HG02763 (cell line): ENCODE measurements around the gene VAPA.

Experiments
- ATAC-seq: cut with Tn5 transposase; IDR thresholded peaks from one replicate; pipeline ENCODE4 v1.9.1; 2021; ENCODE audit warnings: mild to moderate bottlenecking, moderate library complexity; ENCODE audit not compliant: unreplicated experiment

Gene VAPA

DNA sequence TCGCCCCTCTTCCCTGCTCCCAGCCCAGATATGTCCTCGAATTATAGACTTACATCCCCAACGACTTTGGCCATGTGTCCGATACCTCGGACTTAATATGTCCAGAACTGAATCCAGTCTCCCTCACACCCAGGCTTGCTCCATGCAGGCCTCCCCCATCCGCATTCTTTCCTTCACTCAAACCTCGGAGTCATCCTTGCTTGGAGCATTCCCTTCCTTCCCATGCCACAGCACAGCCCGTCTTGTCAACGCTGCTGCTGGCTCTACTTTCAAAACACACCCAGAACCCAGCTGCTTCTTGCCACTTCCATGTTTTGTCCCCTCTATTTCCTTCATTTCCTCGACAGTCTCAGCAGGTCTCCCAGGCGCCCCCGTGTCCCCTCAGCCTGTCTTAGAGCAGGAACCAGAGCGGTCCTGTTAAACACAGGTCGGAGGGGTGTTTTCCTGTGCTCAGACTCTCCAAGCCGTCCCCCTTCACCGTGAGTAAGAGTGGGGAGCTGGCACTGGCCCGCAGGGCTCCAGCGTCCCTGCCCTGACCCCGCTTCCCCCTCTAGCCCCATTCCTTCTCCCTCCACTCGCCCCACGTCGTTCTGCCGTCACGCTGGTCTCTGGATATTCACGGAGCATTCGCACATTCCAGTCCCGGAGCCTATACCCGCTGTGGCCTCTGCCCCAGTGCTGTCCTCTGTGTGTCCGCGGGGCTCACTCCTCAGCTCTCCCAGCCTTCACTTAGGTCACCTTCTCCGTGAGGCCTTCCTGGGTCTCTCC, 54.4 kb downstream of the VAPA start:
- ATAC-seq = no peak

DNA sequence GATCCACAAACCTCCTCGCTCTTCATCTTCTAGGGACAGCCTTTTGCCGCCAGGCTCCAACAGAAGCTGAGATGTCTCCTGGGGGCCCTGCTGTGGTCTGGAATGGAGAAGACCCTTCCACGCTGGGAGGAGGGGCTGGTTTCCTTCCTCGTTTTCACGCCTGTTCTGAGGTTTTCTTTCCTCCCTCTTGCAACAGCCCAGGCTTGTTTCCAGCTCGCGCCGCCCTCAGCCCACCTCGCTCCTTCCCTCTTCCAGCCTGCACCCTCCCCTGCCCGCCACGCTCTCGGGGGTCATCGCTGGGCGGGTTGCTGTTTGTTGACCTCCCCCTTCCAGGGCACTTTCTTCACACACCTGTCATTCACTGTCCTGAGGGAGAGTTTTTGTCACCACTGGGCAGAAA, 55.4 kb downstream of the VAPA start:
- no peak for ATAC-seq

DNA sequence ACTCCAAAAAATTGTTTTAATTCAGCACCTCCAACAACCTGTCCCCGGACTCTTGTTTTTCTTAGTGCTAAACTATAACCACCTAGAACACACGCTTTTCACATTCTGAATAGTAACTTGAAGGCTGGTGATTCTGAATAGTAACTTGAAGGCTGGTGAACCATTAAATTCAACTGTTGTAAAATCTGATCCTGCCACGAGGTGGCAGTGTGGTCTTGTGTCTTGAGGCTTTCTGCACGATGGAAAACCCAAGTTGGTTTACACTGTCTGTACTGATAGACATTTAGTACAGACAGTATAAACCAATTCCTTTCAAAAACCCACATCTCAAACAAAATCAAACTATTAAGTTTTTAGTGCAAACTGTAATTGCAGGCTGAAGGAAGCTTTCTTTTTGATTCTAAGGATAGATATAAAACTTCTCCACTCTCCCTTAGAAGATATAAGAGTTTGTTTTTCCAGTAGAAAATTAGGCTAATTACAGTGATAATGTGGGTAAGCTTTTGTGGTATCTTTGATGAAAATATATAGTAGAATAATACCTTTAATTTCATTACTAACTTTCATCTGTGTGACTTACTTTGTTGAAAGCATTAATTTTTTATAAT, 57.6 kb downstream of the VAPA start:
- ATAC-seq = no peak

DNA sequence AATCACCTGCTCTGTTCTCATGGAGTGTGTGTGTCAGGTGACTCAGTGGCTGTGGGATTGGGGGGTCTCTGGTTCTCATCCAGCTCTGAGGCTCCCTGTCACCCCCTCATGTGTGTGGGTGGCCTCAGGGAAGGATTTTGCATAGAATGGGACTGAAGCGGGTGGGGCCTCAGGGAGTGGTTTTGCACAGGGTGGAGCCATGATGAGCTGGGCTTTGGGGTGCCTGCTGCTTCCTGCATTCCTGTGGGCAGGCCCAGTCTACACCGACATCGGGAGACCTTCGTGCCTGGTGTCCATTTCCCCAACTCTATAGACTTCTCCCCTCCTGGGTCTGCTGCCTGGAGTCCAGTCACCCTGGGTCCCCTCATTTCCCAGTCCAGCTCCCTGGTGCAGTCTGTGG, 59.7 kb downstream of the VAPA start:
- ATAC-seq = no peak

DNA sequence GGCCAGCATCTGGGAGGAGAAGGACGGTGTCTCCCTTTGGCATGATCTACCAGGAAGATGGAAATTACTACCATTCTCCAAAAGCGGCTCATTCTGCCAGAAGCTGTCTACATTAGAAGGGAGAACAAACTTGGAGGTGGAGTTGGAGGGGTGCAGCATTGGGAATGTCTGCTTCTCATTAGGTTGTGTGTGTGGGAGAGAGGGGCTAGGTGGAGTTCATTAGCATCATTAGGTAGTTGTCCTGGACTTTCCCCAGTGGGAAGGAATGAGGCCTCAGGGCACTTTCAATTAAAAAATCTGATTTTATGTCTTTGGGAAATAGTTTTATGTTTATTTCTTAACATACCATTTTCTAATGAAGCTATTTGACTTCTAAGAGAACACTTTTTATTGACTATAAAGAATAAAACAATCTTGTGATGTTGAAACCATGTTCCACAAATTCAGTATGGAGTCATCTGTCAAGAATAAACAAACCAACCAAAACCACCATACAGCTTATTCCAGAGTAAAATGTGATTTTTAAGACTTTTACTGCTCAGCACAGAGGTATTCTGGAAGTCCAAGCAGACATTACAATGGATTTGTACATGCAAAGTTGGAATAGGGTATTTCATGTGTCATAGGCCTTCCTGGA, 60.6 kb downstream of the VAPA start:
- ATAC-seq = no peak

DNA sequence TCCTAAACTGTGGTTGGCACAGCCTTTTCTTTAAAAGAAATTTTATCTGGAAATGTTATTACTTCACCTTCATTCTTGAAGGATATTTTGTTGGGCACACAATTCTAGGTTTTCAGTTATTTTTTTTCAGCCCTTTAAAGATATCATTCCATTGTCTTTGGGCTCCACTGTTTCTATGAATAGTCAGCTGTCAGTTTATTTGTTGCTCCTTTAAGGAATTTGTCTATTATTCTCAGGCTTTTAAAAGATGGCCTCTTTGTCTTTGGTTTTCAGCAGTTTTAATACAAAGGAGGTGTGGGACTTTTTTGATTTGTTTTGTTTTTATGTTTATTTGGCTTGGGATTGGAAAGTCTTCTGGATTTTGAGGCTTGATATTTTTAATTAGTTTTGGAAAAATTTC, 61.8 kb downstream of the VAPA start:
- no peak for ATAC-seq

DNA sequence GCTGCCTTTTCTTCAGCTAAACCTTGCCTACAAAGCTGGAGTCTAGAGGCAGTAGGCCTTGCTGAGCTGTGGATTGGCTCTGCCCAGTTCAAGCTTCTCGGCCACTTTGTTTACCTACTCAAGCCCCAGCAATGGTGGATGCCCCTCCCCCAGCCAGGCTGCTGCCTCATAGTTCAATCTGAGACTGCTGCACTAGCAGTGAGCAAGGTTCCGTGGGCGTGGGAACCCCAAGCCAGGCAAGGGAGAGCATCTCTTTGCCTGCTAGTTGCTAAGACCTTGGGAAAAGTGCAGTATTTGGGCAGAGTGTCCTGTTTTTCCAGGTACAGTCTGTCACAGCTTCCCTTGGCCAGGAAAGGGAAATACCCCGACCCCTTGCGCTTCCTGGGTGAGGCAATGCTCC, 68.9 kb downstream of the VAPA start:
- no peak for ATAC-seq

DNA sequence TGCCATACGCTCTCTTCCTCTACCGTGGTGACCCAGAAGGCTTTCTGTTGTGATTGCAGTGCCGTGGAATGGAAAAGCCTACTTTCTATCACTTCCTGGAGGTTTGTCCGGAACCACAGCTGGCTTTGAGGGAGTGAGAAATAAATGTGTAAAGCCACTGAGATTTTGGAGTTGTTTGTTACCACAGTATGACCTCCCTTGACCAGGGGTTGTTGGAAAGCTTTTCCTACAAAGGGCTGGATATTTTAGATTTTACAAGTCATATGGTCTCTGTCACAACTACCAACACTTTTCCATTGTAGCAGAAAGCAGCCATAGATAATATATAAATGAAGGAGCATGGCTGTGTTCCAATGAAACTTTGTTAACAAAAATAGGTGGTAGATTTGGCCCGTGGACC, 70.3 kb downstream of the VAPA start:
- ATAC-seq = no peak

DNA sequence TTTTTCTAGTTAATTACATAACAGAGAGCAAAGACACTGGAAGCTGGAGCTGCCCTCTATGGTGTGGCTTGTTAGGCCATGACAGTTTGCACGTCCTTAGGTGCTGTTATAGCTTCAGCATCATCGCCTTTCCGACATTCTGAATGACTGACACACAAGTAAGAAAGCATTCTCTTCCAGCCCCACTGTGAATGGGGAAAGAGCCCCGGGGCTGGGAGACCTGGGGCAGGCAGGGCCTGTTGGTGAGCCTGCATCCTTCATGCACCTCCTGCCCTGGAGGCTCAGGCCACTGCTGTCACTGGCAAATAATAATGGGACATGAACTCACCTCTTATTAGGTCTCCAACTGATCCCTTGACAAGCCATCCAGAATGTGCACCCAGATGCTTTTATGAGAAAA, 71.8 kb downstream of the VAPA start:
- no peak for ATAC-seq

DNA sequence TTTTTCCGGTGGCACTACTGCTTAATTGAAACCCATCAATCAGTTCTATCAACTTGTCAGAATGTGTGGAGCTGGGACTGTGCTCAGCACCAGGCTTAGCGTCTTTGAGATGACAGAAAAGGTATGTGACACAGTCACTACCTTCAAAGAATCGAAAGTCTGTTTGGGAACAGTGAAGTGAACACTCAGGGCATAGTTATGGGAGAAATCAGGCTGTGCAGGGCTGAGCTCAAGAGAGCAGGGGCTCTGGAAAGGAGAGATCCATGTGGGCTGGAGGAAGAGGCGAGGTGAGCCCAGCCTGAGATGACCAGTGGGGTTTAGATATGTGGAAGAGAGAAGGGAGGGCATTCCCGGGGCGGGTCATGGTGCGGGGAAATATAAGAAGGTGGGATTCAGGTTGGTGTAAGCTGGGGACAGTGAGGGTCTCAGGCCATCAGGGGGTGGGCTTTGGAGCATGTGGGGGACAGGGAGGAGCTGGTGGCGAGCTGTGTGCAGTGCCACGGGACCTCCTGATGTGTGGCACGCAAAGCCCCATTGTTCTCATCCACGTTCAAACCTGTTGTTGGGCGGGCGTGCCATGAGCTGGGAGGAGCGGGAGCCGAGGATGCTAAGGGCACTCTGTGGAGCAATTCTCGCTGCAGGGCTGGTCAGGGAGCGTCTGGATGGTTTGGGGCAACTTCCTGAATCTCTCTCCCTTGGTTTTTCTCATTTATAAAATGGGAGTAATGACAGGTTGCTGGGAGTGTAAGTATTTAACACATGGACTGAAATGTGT, 72.5 kb downstream of the VAPA start:
- no peak for ATAC-seq

DNA sequence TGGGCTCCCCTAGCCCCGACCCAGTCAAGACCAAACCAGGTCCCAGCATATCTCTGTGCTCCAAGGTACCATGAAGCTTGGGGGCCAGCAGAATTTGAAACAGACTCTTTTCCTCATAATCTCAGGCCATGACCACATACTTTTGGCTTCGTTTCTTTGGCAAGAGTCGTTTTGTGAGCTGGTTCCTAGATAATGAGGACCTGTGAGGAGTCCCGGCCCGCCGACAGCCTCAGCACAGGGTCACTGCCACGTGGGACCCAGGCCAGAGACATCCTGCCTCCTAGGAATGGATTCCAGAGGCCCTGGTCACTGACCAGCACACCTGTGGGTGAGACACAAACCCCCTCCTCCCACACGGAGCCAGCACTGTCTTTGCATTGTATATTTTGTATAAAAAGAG, 73.5 kb downstream of the VAPA start:
- no peak for ATAC-seq

DNA sequence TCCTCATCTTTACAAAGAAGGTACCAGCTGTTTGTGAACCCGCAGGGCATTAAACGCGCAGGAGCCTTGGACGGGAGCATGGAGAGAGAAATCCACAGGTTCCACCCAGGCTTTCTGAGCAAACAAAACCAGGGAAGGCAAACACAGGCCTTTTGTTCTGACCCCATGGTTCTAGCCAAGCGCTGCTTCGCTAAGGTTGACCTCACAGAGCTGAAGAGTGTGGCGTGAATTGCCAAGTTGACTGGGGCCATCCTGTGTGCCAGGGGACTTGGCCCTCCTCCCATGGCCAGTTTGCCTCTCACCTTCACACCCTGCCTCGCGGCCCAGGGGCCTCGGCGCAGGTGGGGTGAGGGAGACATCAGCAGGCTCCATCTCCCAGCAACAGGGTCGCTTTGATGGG, 74.1 kb downstream of the VAPA start:
- no peak for ATAC-seq

DNA sequence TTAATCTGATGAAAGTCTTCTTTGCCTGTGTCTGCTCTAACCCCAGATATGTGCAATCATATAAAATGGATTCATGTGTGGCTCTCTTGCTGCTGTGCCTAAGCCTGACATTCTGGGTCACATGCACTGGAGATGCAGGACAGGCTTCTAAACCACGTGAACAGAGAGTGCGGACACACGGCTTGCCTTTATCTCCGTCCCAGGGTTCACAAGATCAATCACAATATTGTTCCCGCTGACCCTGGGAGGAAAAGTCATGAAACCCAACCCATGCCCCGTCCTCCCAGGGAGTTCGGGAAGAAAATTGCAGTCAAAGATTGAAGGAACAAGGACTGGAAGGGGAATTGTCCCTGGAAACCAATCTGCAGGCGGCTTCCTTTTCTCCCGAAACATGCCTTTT, 74.8 kb downstream of the VAPA start:
- ATAC-seq = no peak

DNA sequence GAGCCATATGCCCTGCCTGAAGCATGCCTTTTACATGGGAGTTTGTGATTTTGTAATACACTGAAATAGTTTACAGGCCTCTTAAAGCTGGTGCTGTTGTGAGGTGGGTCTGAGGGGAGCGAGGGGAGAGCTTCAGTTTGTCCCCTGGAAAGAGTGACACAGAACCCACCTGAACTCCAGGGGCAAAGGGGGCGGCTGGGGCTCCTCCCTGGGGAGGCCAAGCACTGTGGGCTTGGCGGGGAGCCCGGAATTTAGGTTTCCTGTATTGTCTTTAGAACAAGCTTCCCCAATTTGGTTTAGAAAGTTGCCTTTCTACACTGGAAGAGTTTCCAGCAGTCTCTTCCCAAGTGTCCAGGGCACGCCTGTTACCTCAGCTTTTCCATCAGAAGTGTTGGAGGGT, 75.7 kb downstream of the VAPA start:
- no peak for ATAC-seq

DNA sequence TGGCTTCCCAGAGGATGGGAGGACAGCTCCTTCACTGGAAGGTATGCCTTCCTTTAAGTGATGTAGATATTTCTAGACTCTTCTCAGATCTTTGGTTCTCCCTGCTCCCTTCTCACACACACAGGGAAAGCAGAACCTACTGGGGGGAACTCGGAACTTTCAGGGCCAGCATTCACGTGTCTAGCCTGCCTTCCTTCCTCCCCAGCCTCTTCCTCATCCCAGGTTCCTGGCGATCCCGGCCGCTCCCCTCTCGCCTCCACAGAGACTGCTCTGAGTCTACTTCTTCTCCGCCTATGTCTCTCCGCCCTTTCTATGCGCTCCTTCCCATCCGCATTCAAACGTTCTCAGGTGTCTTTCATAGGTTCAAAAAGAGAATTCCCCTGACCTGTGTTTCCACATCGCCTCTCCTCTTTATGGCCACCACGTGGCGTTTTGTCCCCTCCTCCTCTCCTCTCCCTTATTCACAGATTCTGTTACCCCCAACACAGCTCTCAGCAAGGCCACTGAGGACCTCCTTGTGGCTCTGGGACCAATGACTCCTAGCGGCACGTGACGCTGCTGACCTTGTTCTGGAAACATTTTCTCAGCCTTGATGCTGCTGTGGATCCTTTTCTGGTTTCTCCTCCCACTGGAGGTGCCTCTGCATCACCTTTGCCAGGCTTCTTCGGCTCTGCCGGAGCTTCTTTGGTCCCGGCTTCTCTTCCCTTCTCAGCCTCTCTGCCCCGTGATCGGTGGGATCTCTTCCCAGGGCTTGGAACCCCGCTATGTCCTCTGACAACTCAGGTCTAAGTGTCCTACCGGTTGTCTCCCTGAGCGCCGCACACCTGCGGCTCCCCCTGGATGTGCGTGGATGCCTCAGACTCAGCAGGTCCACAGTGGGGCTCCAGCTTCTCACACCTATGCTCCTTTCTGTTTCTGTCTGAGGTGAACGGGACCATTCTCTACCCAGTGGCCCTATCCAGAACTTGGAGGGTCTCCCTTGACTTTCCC, 77.5 kb downstream of the VAPA start:
- no peak for ATAC-seq

DNA sequence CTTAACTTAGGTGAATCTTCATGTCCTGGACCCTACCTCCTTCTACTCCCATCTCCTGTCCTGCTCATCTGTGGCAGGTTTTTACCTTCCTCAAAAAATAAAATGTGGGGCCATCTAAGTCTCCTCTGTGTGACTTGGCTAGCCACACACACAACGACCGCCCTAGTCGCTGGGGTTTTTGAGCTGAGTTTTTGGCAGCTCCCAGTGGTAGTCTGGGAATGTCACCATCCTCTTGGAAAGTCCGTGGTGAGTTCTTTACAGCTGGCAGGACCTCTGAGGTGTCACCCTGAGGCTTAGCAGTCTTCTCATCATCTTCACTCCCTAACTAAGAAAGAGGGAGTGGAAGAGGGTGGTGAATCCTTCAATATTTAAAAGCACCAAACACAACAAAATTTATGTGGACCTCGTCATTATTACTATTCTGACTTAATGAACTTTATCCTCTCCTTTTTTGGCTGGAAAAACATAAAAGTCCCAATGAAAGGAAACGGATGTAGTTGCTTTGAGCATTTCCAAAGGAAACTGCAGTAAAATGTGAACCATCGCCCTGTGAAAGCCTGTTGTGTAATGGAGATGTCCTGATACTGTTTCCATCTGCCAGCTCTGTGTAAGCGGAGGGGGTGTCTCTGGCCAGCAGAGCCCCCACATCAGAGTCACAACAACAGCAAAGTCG, 78.6 kb downstream of the VAPA start:
- ATAC-seq = no peak

DNA sequence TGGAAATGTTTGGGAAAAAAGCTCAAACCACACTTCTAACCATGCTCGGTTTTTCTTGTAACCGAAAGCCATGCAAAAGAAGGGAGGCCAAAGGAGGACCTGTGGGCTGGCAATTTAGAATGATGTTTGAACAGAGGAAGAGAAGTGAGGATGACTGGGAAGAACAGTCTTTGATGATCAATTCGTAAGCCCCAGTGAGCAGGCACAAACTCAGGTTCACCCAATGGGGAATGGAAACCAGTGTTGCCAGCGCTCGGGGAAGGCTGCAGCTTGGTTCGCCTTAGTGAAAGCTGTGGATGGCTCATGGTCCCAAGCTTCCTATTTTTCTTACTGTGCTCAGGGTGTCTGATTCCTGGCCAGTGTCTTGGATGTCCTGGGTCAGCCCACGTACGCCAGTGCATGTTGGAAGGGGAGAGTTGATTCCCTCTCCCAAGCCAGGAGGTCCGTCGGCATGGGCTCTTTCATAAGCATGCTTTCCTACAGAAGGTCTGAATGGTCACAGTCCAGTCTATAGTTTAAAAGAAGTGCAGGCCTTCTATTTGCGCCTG, 79.2 kb downstream of the VAPA start:
- ATAC-seq = no peak

DNA sequence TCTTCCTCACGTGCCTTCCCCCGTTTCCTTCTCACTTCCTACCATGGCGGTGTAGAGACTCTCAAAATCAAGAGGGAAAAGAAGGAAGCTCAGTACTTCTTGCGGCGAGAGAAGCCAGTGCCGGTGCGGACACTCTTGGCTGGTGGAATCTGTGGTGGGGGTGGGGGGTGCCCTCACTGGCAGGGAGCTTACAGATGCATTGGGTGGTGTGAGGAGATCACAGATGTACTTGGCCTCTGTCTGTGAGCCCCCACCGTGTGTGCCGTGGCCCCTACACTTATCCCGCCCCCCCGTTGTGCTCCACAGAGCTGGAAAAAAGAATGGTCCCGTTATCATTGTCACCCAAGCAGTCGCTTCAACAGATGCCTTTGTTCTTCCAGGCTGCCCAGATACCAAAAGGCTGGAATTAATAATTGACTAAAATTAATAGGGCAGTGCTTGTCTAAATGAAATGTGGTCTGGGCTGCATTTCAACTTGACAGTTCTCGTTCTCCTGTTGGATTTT, 79.8 kb downstream of the VAPA start:
- ATAC-seq = no peak

DNA sequence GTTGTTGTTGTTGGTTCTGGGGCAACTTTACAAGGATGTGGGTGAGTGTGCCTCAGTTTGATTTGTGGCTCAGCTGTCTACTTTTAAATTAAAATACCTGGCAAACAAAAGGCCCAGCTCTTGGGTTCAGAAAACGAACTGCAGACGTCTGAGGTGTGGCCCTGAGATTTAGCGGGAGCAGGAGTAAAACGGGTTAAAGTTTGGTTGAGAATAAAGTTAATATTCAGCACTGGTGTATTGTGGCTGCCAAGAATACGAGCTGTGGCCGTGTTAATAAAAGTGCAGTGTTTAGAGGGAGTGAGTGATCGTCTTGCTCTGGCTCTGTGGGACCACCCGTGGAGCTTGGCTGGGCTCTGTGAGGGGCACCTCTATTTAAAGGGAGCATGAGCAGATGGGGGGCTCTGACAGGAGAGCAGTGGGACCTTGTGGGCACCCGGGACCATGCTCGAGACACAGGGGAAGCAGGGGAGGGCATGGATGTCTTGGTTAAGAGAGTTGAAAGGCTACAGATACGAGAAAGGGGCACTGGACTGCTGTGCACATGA, 80.3 kb downstream of the VAPA start:
- no peak for ATAC-seq
